ENCODE data around the gene CTDSPL.
"Not testable (repeated sequence)": the region's sequence is repeated elsewhere in the genome, so short reads cannot be mapped to it uniquely, and the experiment has no call there.

DNA sequence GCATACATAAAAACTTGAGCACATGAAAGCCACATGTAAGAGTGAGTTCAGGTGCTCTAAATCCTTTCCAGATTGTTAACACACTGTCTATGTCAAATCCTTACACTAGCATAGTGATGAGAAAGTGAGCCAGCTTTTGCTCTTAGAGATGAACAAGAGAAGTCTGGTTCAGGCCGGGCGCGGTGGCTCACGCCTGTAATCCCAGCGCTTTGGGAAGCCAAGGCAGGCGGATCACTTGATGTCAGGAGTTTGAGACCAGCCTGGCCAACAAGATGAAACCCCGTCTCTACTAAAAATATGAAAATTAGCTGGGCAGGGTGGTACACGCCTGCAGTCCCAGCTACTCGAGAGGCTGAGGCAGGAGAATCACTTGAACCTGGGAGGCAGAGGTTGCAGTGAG is 46.5 kb upstream of the CTDSPL start:
- TF ChIP-seq POLR2A, POLR2AphosphoS5 (IDR thresholded peaks at IDR 0.05): not testable (repeated sequence)
